Prostate gland (tissue), 2 donors: ENCODE measurements around the gene PLA2G3. TPM values are rescaled to one million over a fixed set of nuclear protein-coding genes. Genes with fewer than 3 reads are reported as not detected.

Experiments
- DNase-seq: peaks from one replicate; pipeline ENCODE4 v3.0.0-alpha.2; 2019; ENCODE audit warnings: low spot score
- H3K27ac ChIP-seq, 2 donors: fragments of 200-600 bp; sonication (generic); 2 replicates each; pipeline ENCODE4 v1.5.1; 2017 to 2019
- H3K27me3 ChIP-seq: fragments of 200-600 bp; sonication (generic); replicated peaks from 2 replicates; pipeline ENCODE4 v1.5.1; 2019; ENCODE audit not compliant: insufficient read depth
- H3K36me3 ChIP-seq, 2 donors: fragments of 200-600 bp; sonication (generic); 1 replicate in 1 of 2; 2 replicates in 1 of 2; pipeline versions ENCODE4 v1.5.1 to v1.8.1; 2017 to 2019
- H3K4me1 ChIP-seq: fragments of 200-600 bp; sonication (generic); replicated peaks from 2 replicates; pipeline ENCODE4 v1.5.1; 2019
- H3K4me3 ChIP-seq, 2 donors: fragments of 200-600 bp; sonication (generic); 2 replicates each; pipeline ENCODE4 v1.5.1; 2017 to 2019
- H3K9me3 ChIP-seq: fragments of 200-600 bp; sonication (generic); 2 replicates; pipeline ENCODE4 v1.5.1; 2017
- POLR2A ChIP-seq: fragments of 450-650 bp; IDR thresholded peaks from one replicate; pipeline ENCODE4 v1.6.1; 2016; ENCODE audit warnings: antibody characterized with exemption, mild to moderate bottlenecking
- POLR2AphosphoS5 ChIP-seq: sonication (generic); formaldehyde crosslinking; IDR thresholded peaks from one replicate; pipeline ENCODE4 v1.6.1; 2017; ENCODE audit warnings: antibody characterized with exemption
- WGBS: methylation state at CpG from one replicate; pipeline ENCODE4 v1.1.5; 2018; 5-methylcytosine and 5-hydroxymethylcytosine counted together
- intact Hi-C: fragments of 100-400 bp; cut with DNase I; formaldehyde crosslinking; loops from one replicate; pipeline ENCODE4 v1.14.2; 2022
- total RNA-seq, 2 donors: library from RNA; depleted of rRNA; stranded (reverse); fragments of >200 nt; gene quantifications; one replicate each; pipeline ENCODE4 v1.1.0, GENCODE V29; 2016
- TF ChIP-seq, protein P1 (sequence below), 4 experiments: fragments of 200-600 bp in 2 of 4; fragments of 450-650 bp in 2 of 4; sonication (generic) in 2 of 4; IDR thresholded peaks; 1 replicate in 3 of 4; 2 replicates in 1 of 4; pipeline ENCODE4 v1.5.1; 2016 to 2019; ENCODE audit warnings: antibody characterized with exemption in 4 of 4, mild to moderate bottlenecking in 2 of 4, moderate library complexity in 2 of 4

The PLA2G3 gene
- total RNA-seq, 2 donors from 2014 or later = 0.23 to 1.5 TPM

GRCh38 chr22:31160328-31160978 lies 20.1 kb upstream of the PLA2G3 start:
- H3K36me3 ChIP-seq = no peaks in the 10 kb centered on the region
- H3K4me3 ChIP-seq = peak overlapping the region; percentile 66 to 78
- H3K27me3 ChIP-seq = no peaks in the 10 kb centered on the region
- peak; percentile 17 for DNase-seq
- TF ChIP-seq POLR2AphosphoS5 (no peak), POLR2A (no peak)
- TF ChIP-seq, protein P1, sequence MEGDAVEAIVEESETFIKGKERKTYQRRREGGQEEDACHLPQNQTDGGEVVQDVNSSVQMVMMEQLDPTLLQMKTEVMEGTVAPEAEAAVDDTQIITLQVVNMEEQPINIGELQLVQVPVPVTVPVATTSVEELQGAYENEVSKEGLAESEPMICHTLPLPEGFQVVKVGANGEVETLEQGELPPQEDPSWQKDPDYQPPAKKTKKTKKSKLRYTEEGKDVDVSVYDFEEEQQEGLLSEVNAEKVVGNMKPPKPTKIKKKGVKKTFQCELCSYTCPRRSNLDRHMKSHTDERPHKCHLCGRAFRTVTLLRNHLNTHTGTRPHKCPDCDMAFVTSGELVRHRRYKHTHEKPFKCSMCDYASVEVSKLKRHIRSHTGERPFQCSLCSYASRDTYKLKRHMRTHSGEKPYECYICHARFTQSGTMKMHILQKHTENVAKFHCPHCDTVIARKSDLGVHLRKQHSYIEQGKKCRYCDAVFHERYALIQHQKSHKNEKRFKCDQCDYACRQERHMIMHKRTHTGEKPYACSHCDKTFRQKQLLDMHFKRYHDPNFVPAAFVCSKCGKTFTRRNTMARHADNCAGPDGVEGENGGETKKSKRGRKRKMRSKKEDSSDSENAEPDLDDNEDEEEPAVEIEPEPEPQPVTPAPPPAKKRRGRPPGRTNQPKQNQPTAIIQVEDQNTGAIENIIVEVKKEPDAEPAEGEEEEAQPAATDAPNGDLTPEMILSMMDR (IDR thresholded peaks at IDR 0.05) = no peak
- WGBS = 2% methylated on average over 32 of the region's 32 CpGs
- no peaks in the 10 kb centered on the region for H3K9me3 ChIP-seq
- intact Hi-C loops = loop anchor here (5.0 kb wide), 1 partner anchor 52 kb away; the partner anchor contains the start of gene LIMK2
- H3K4me1 ChIP-seq = no peaks in the 10 kb centered on the region
- peak overlapping the region; percentile 94 to 97 for H3K27ac ChIP-seq

DNA sequence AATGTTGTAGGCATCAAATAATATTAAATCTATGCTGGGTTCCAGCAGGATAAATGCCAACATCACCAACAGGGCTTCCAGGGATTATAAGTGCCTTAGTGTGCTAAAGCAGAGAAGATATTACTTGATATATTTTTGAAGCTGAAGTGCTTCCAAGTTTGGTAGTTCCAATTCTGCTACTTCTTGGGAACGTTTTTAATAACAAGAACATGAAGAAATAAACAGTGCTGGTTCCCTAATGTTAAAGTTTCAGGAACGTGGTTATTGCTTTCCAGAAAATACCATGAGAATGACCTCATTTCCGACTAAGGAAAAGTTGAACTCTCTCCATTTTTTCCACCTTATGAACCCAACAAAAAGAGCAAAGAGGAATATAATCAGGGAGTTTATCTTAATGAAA lies 15.1 kb upstream of the PLA2G3 start:
- intact Hi-C loops = no loop called here
- H3K27me3 ChIP-seq = no peaks in the 10 kb centered on the region
- no peaks in the 10 kb centered on the region for H3K36me3 ChIP-seq
- H3K9me3 ChIP-seq = no peaks in the 10 kb centered on the region
- no peak for DNase-seq
- no peaks in the 10 kb centered on the region for H3K4me1 ChIP-seq
- H3K4me3 ChIP-seq = no peak overlapping the region
- WGBS = 30% methylated on average over 3 of the region's 3 CpGs
- TF ChIP-seq POLR2AphosphoS5 = peak; percentile 41
- TF ChIP-seq, protein P1 (IDR thresholded peaks at IDR 0.05) = no peak
- H3K27ac ChIP-seq = peak overlapping the region; percentile 46 to 56

GRCh38 chr22:31154975-31155374 lies 14.7 kb upstream of the PLA2G3 start:
- no peak overlapping the region for H3K4me3 ChIP-seq
- no peaks in the 10 kb centered on the region for H3K4me1 ChIP-seq
- no peaks in the 10 kb centered on the region for H3K36me3 ChIP-seq
- H3K27me3 ChIP-seq = no peaks in the 10 kb centered on the region
- intact Hi-C loops = no loop called here
- no peak for DNase-seq
- TF ChIP-seq POLR2A (no peak), POLR2AphosphoS5 (no peak)
- TF ChIP-seq, protein P1 (IDR thresholded peaks at IDR 0.05) = no peak
- 84% methylated on average over 1 of the region's 1 CpG for WGBS
- no peaks in the 10 kb centered on the region for H3K9me3 ChIP-seq
- H3K27ac ChIP-seq = peak overlapping the region; percentile 20 to 46

- no peak overlapping the region for H3K4me3 ChIP-seq
- intact Hi-C loops = no loop called here
- H3K27ac ChIP-seq = no peak overlapping the region
- 77% methylated on average over 3 of the region's 3 CpGs for WGBS
- no peaks in the 10 kb centered on the region for H3K9me3 ChIP-seq
- no peaks in the 10 kb centered on the region for H3K27me3 ChIP-seq
- no peak for DNase-seq
- H3K36me3 ChIP-seq = no peaks in the 10 kb centered on the region
- TF ChIP-seq POLR2A (no peak), POLR2AphosphoS5 (no peak)
- TF ChIP-seq, protein P1 (IDR thresholded peaks at IDR 0.05) = no peak
- H3K4me1 ChIP-seq = no peaks in the 10 kb centered on the region
Measured at GRCh38 chr22:31153357-31153756, 13.0 kb upstream of the PLA2G3 start.

DNA sequence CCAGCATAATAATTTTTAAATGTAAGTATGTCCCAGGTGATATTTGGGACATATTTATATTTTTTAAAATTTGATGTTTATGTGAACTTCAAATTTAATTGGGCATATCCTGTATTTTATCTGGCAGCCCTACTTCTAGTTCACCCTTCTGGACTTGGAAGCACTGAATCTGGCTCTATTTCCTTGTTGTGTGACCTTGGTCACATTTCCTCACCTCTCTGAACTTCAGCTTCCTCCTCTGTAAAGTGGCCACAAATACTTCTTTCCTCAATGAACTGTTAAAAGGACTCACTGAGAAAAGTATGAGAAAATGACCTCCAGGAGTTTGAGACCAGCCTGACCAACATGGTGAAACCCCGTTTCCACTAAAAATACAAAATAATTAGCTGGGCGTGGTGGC lies 11.6 kb upstream of the PLA2G3 start:
- 95% methylated on average over 2 of the region's 2 CpGs for WGBS
- DNase-seq = no peak
- H3K4me3 ChIP-seq = no peak overlapping the region
- no peak overlapping the region for H3K27ac ChIP-seq
- H3K36me3 ChIP-seq = no peaks in the 10 kb centered on the region
- intact Hi-C loops = no loop called here
- H3K27me3 ChIP-seq = no peaks in the 10 kb centered on the region
- H3K9me3 ChIP-seq = no peaks in the 10 kb centered on the region
- H3K4me1 ChIP-seq = no peaks in the 10 kb centered on the region
- TF ChIP-seq, protein P1 (IDR thresholded peaks at IDR 0.05) = no peak
- TF ChIP-seq POLR2A (no peak), POLR2AphosphoS5 (no peak)
